ENCODE results near the gene CLIC4. TPM values are rescaled to one million over a fixed set of nuclear protein-coding genes. Genes with fewer than 3 reads are reported as not detected.

The CLIC4 gene
- total and polyA plus RNA-seq, 9 of the 15 experiments (the other 6 are each of a cell fraction or from before 2014, with no cell fraction given), result 16.0 to 67.5 (median 38.4) TPM

DNA sequence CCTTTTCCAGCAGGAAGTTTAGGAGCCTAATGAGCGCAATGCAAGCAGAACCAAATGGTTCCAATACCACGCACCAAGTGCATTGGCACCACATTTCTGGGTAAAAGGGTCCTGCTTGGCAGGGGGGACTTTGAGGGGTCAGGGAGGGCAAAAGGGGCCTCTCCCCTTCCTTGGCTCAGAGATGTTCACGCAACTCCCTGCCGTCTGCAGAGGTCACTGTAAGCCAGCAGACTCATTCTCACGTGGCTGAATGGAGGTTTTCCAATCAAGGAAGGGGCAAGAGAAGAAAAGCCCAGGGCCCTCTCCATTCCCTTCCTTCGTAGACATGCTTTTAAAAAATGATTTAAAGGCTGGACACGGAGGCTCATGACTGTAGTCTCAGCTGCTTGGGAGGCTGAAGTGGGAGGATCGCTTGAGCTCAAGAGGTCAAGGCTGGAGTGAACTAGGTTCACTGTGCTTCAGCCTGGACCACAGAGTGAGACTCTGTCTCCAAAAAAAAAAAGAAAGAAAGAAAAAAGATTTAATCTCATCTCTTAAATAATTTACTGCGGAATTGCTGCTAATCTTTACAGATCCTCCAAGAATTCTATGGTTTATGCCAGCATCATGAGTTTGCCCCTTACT is 104.5 kb downstream of the CLIC4 start:
- Histone ChIP-seq H3K9ac (ENCODE audit: insufficient read depth in 1 of 2, low read depth in 2 of 2, low read length in 2 of 2) (no peak overlapping the region), H4K20me1 (replicated peaks; ENCODE audit: control insufficient read depth, insufficient read depth, low read length) (no peaks in the 10 kb centered on the region), H3K9me3 (replicated peaks; ENCODE audit: control insufficient read depth, insufficient read depth, low read depth, low read length) (no peaks in the 10 kb centered on the region), H3K79me2 (ENCODE audit: control insufficient read depth, insufficient read depth, low read length) (no peaks in the 10 kb centered on the region), H3K27ac (ENCODE audit: extremely low read depth, low read depth, low read length) (no peak overlapping the region), H3K9me1 (ENCODE audit: control insufficient read depth, insufficient read depth, low read length) (no peaks in the 10 kb centered on the region), H3K4me2 (ENCODE audit: insufficient read depth, low read length) (no peak overlapping the region), H3K4me1 (replicated peaks in 1 of 2; ENCODE audit: control insufficient read depth in 2 of 2, insufficient read depth in 2 of 2, low read length in 2 of 2) (peaks cover 0 to 13% of the 10 kb centered on the region in 2 experiments; a peak in 2 of 5 replicates), H3K4me3 (no peak overlapping the region), H2AFZ (ENCODE audit: low read depth, low read length) (no peak overlapping the region), H3K36me3 (ENCODE audit: control insufficient read depth, insufficient read depth, low read length) (no peaks in the 10 kb centered on the region), H3K27me3 (ENCODE audit: control insufficient read depth in 2 of 2, insufficient read depth in 2 of 2, low read length in 2 of 2) (peaks cover 9 to 13% of the 10 kb centered on the region in 2 experiments; a peak in 4 of 5 replicates)
- POLR2A ChIA-PET, result interaction anchor here (1.1 kb wide), 1 partner anchor 14 kb away, joined by 3 read pairs; no protein-coding TSS in a partner anchor
- peak in 1 of 4 experiments; percentile 51 for DNase-seq (ENCODE audit: extremely low read depth in 1 of 4, low spot score in 3 of 4)
- FAIRE-seq, result no peak
- no peak for ATAC-seq
- in situ Hi-C loops (cut with MboI) (loop anchor here (5.0 kb wide), 2 partner anchors 58 to 253 kb away; no protein-coding TSS in a partner anchor), intact Hi-C loops (cut with micrococcal nuclease) (loop anchor here (1.0 to 5.0 kb wide), 5 partner anchors 49 to 355 kb away; no protein-coding TSS in a partner anchor)
- no TSS peak for BruUV-seq (replicated peaks)
- 12% methylated on average over 9 of the region's 9 CpGs for WGBS (ENCODE audit: insufficient coverage, low coverage, missing lambda C conversion rate)
- CTCF ChIA-PET (ENCODE audit: low intra/inter-chr PET ratio), result interaction anchor here (0.7 to 3.0 kb wide), 6 partner anchors 48 to 355 kb away, joined by 3 to 12 read pairs (median 4); no protein-coding TSS in a partner anchor
- TF ChIP-seq, protein P1, sequence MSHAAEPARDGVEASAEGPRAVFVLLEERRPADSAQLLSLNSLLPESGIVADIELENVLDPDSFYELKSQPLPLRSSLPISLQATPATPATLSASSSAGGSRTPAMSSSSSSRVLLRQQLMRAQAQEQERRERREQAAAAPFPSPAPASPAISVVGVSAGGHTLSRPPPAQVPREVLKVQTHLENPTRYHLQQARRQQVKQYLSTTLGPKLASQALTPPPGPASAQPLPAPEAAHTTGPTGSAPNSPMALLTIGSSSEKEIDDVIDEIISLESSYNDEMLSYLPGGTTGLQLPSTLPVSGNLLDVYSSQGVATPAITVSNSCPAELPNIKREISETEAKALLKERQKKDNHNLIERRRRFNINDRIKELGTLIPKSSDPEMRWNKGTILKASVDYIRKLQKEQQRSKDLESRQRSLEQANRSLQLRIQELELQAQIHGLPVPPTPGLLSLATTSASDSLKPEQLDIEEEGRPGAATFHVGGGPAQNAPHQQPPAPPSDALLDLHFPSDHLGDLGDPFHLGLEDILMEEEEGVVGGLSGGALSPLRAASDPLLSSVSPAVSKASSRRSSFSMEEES (CRISPR knock-in tag; IDR thresholded peaks at IDR 0.05), result no peak
- TF ChIP-seq ZNF699 (CRISPR knock-in tag; IDR thresholded peaks at IDR 0.05; ENCODE audit: insufficient replicate concordance) (no peak), KAT2B (IDR thresholded peaks at IDR 0.05; ENCODE audit: low read depth, low read length) (no peak), SRF (CRISPR knock-in tag; IDR thresholded peaks at IDR 0.05) (no peak), MAFF (IDR thresholded peaks at IDR 0.05; ENCODE audit: low read length) (no peak), MYC (IDR thresholded peaks at IDR 0.05; ENCODE audit: low read depth, low read length) (peak; percentile 71), MYC (CRISPR knock-in tag; IDR thresholded peaks at IDR 0.05; ENCODE audit: borderline replicate concordance, low read depth) (no peak), BHLHE40 (IDR thresholded peaks at IDR 0.05; ENCODE audit: low read length) (peak; percentile 77), ZNF561 (CRISPR knock-in tag; conservative IDR thresholded peaks at IDR 0.05) (no peak), CBFB (CRISPR knock-in tag; IDR thresholded peaks at IDR 0.05) (no peak), TCF7 (IDR thresholded peaks at IDR 0.05; ENCODE audit: borderline replicate concordance) (no peak), MTA2 (IDR thresholded peaks at IDR 0.05; ENCODE audit: low read depth) (no peak), NFATC3 (IDR thresholded peaks at IDR 0.05) (no peak), SAP30 (IDR thresholded peaks at IDR 0.05; ENCODE audit: borderline replicate concordance, insufficient read depth, low read depth, low read length, poor library complexity, severe bottlenecking) (no peak), FUS (optimal IDR thresholded peaks at IDR 0.05; ENCODE audit: low read depth, low read length) (no peak), HLTF (IDR thresholded peaks at IDR 0.05) (no peak), NCOA6 (IDR thresholded peaks at IDR 0.05) (no peak), CBX2 (IDR thresholded peaks at IDR 0.05; ENCODE audit: insufficient read depth, low read length, poor library complexity, severe bottlenecking) (no peak), SNIP1 (IDR thresholded peaks at IDR 0.05; ENCODE audit: low read depth) (no peak), TEAD1 (CRISPR knock-in tag; IDR thresholded peaks at IDR 0.05) (no peak)
- TF ChIP-seq, protein P2, sequence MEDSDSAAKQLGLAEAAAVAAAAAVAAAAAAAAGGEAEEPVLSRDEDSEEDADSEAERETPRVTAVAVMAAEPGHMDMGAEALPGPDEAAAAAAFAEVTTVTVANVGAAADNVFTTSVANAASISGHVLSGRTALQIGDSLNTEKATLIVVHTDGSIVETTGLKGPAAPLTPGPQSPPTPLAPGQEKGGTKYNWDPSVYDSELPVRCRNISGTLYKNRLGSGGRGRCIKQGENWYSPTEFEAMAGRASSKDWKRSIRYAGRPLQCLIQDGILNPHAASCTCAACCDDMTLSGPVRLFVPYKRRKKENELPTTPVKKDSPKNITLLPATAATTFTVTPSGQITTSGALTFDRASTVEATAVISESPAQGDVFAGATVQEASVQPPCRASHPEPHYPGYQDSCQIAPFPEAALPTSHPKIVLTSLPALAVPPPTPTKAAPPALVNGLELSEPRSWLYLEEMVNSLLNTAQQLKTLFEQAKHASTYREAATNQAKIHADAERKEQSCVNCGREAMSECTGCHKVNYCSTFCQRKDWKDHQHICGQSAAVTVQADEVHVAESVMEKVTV (CRISPR knock-in tag; IDR thresholded peaks at IDR 0.05), result peak; percentile 60; the same call in 1 of the 2 replicates

Data from K562 (cell line).